Breast epithelium (tissue), 4 donors: Measurements from ENCODE around the gene NADK. TPM values are rescaled to one million over a fixed set of nuclear protein-coding genes. Genes with fewer than 3 reads are reported as not detected.
"Not testable (repeated sequence)": the region's sequence is repeated elsewhere in the genome, so short reads cannot be mapped to it uniquely, and the experiment has no call there.

Experiments
- DNase-seq, 2 donors: peaks; one replicate each; pipeline ENCODE4 v3.0.0-alpha.2; 2019; ENCODE audit warnings: low spot score in 2 of 2
- H3K27ac ChIP-seq, 2 donors: fragments of 200-600 bp; sonication (generic) in 1 of 2; one replicate each; pipeline ENCODE4 v1.5.1; 2016 to 2019; ENCODE audit warnings: mild to moderate bottlenecking in 1 of 2
- H3K27me3 ChIP-seq, 2 donors: fragments of 200-600 bp; sonication (generic) in 1 of 2; one replicate each; pipeline versions ENCODE4 v1.5.1 to v1.6.0; 2017 to 2019; ENCODE audit warnings: control low read depth in 1 of 2, mild to moderate bottlenecking in 1 of 2
- H3K36me3 ChIP-seq: fragments of 200-600 bp; one replicate; pipeline ENCODE4 v1.5.1; 2019
- H3K4me1 ChIP-seq, 2 donors: fragments of 200-600 bp; sonication (generic); one replicate each; pipeline ENCODE4 v1.5.1; 2016 to 2019; ENCODE audit warnings: control low read depth in 1 of 2
- H3K4me3 ChIP-seq, 3 donors: fragments of 200-600 bp; sonication (generic); 1 replicate in 2 of 3; 2 replicates in 1 of 3; pipeline ENCODE4 v1.5.1; 2016 to 2019; ENCODE audit warnings: mild to moderate bottlenecking in 3 of 3, moderate library complexity in 2 of 3
- H3K9me3 ChIP-seq, 2 donors: fragments of 200-600 bp; sonication (generic) in 1 of 2; one replicate each; pipeline ENCODE4 v1.5.1; 2016 to 2019; ENCODE audit warnings: control low read depth in 1 of 2
- CTCF ChIP-seq, 3 donors: fragments of 450-650 bp; IDR thresholded peaks; one replicate each; pipeline ENCODE4 v1.5.1; 2016 to 2017; ENCODE audit warnings: antibody characterized with exemption in 3 of 3, mild to moderate bottlenecking in 3 of 3, moderate library complexity in 3 of 3
- POLR2A ChIP-seq: fragments of 450-650 bp; IDR thresholded peaks from one replicate; pipeline ENCODE4 v1.6.1; 2016; ENCODE audit warnings: antibody characterized with exemption, mild to moderate bottlenecking, moderate library complexity
- POLR2AphosphoS5 ChIP-seq, 3 donors: sonication (generic); formaldehyde crosslinking; IDR thresholded peaks; one replicate each; pipeline ENCODE4 v1.6.1; 2017; ENCODE audit warnings: antibody characterized with exemption in 3 of 3
- intact Hi-C: fragments of 100-400 bp; cut with DNase I; formaldehyde crosslinking; loops from one replicate; pipeline ENCODE4 v1.15.1; 2023; ENCODE audit warnings: low total_unique reads
- total RNA-seq, 3 donors: library from RNA; depleted of rRNA; stranded (reverse); fragments of >200 nt; gene quantifications; one replicate each; pipeline ENCODE4 v1.1.0, GENCODE V29; 2016

NADK gene
- total RNA-seq, 3 donors from 2014 or later = 71.1 to 89.1 (median 87.4) TPM

- TF ChIP-seq POLR2A = no peak
- TF ChIP-seq CTCF (IDR thresholded peaks at IDR 0.05) = peak in 1 of 3 donors; percentile 29
- H3K27me3 ChIP-seq = no peaks in the 10 kb centered on the region
- H3K27ac ChIP-seq = no peak overlapping the region
- H3K4me1 ChIP-seq = no peaks in the 10 kb centered on the region
- no peaks in the 10 kb centered on the region for H3K9me3 ChIP-seq
- no peaks in the 10 kb centered on the region for H3K36me3 ChIP-seq
- DNase-seq = no peak
- H3K4me3 ChIP-seq = no peak overlapping the region
- intact Hi-C loops = no loop called here
Observed at GRCh38 chr1:1752636-1753606, 25.3 kb downstream of the NADK start.

DNA sequence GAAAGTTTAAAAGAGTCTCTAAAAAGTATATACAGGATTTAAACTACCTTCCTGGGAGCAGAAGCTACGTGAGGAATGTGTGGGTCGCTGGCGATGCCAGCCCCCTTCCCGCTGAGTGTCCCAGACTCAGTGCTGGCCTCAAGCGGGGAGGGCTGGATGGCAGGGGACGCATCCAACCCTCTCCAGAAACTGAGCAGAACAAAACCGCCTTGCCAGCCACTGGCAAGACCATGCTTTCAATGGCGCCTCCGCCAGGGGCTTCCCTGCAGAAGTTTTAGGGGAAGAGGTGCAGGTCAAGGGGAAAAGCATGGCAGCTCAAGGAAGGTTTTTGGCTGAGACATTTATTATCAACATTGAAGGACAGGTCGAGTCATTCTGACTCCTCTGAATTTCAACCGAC is 26.1 kb downstream of the NADK start:
- Histone ChIP-seq H3K36me3 (no peaks in the 10 kb centered on the region), H3K9me3 (no peaks in the 10 kb centered on the region), H3K27me3 (no peaks in the 10 kb centered on the region), H3K27ac (no peak overlapping the region), H3K4me1 (no peaks in the 10 kb centered on the region), H3K4me3 (no peak overlapping the region)
- intact Hi-C loops = no loop called here
- no peak for TF ChIP-seq POLR2AphosphoS5 (IDR thresholded peaks at IDR 0.05)
- no peak for TF ChIP-seq POLR2A
- no peak for TF ChIP-seq CTCF (IDR thresholded peaks at IDR 0.05)
- DNase-seq = no peak

- intact Hi-C loops = not testable (repeated sequence)
Observed at GRCh38 chr1:1749941-1750340, 28.3 kb downstream of the NADK start.

GRCh38 chr1:1748686-1749321 is 29.5 kb downstream of the NADK start:
- DNase-seq = no peak
- intact Hi-C loops = no loop called here
- no peak overlapping the region for H3K4me3 ChIP-seq
- no peaks in the 10 kb centered on the region for H3K9me3 ChIP-seq
- H3K27ac ChIP-seq = no peak overlapping the region
- no peak for TF ChIP-seq POLR2A
- no peak for TF ChIP-seq CTCF (IDR thresholded peaks at IDR 0.05)
- TF ChIP-seq POLR2AphosphoS5 (IDR thresholded peaks at IDR 0.05) = no peak
- H3K4me1 ChIP-seq = no peaks in the 10 kb centered on the region
- H3K27me3 ChIP-seq = no peaks in the 10 kb centered on the region
- no peaks in the 10 kb centered on the region for H3K36me3 ChIP-seq

More at GRCh38 chr1:1749941-1750340, 28.3 kb downstream of the NADK start:
- not testable (repeated sequence) for H3K4me3 ChIP-seq, H3K9me3 ChIP-seq, H3K27ac ChIP-seq, H3K36me3 ChIP-seq, DNase-seq, H3K4me1 ChIP-seq, H3K27me3 ChIP-seq

- H3K27me3 ChIP-seq, intact Hi-C loops: not testable (repeated sequence)
- H3K27ac ChIP-seq = peak overlapping the region; percentile 91 to 92
Observed at GRCh38 chr1:1746566-1746909, 31.7 kb downstream of the NADK start.

More at GRCh38 chr1:1746566-1746909, 31.7 kb downstream of the NADK start:
- not testable (repeated sequence) for H3K4me1 ChIP-seq, H3K36me3 ChIP-seq, H3K9me3 ChIP-seq, DNase-seq
- H3K4me3 ChIP-seq = peak overlapping the region in 2 of 3 donors; percentile 57 to 77
